Caco-2 (cell line): ENCODE data around the gene DMAC2. TPM values are rescaled to one million over a fixed set of nuclear protein-coding genes. Genes with fewer than 3 reads are reported as not detected.
A peak's percentile ranks its signal among the peaks of the same experiment; 100 is the strongest.

Experiments used
- BruUV-seq: library from RNA; stranded (reverse); fragments of 400-500 nt; replicated peaks from 2 replicates; lab custom pipeline; 2021; lab: Mats Ljungman, UMichigan
- CTCF ChIA-PET: fragments of 300-600 bp; sonication (Branson Sonifier 250); formaldehyde crosslinking; loops from one replicate; lab custom pipeline; 2022; ENCODE audit warnings: antibody characterized with exemption; lab: Charles Lee
- POLR2A ChIA-PET: fragments of 300-600 bp; sonication (Branson Sonifier 250); formaldehyde crosslinking; loops from one replicate; lab custom pipeline; 2022; ENCODE audit warnings: antibody characterized with exemption; lab: Charles Lee
- DNase-seq, 2 experiments: peaks; one replicate each; pipeline versions ENCODE4 v3.0.0 to v3.0.0-alpha.2; 2020 to 2022
- H3K27me3 ChIP-seq: replicated peaks from 2 replicates; pipeline ENCODE4 v1.6.0; 2011; ENCODE audit warnings: low read length; ENCODE audit not compliant: control insufficient read depth, insufficient read depth
- H3K36me3 ChIP-seq: 2 replicates; pipeline ENCODE4 v1.5.1; 2011; ENCODE audit warnings: low read length; ENCODE audit not compliant: control insufficient read depth, insufficient read depth
- H3K4me1 ChIP-seq: fragments of 250-450 bp; sonication (Bioruptor Pico); 2 replicates; pipeline ENCODE4 v1.5.1; 2020; ENCODE audit warnings: mild to moderate bottlenecking
- H3K4me3 ChIP-seq: 2 replicates; pipeline ENCODE4 v1.5.1; 2011; ENCODE audit warnings: low read depth, mild to moderate bottlenecking, control low read depth, low read length
- H3K9me3 ChIP-seq: fragments of 250-450 bp; sonication (Bioruptor Pico); 2 replicates; pipeline ENCODE4 v1.5.1; 2020; ENCODE audit warnings: mild to moderate bottlenecking, moderate library complexity
- H3K27ac Mint-ChIP-seq: one replicate; pipeline ENCODE4 v1.8.0; 2022; ENCODE audit warnings: mixed read lengths; ENCODE audit not compliant: unreplicated experiment
- H3K27me3 Mint-ChIP-seq: one replicate; pipeline ENCODE4 v1.8.0; 2022; ENCODE audit warnings: mixed read lengths; ENCODE audit not compliant: insufficient read depth, unreplicated experiment
- H3K36me3 Mint-ChIP-seq: one replicate; pipeline ENCODE4 v1.8.0; 2022; ENCODE audit warnings: mild to moderate bottlenecking, mixed read lengths; ENCODE audit not compliant: insufficient read depth, unreplicated experiment
- H3K4me1 Mint-ChIP-seq: one replicate; pipeline ENCODE4 v1.8.0; 2022; ENCODE audit warnings: low read depth, mixed read lengths; ENCODE audit not compliant: unreplicated experiment
- H3K4me3 Mint-ChIP-seq: one replicate; pipeline ENCODE4 v1.8.0; 2022; ENCODE audit warnings: mild to moderate bottlenecking, moderate library complexity, mixed read lengths; ENCODE audit not compliant: unreplicated experiment
- H3K9me3 Mint-ChIP-seq: one replicate; pipeline ENCODE4 v1.8.0; 2022; ENCODE audit warnings: mixed read lengths; ENCODE audit not compliant: unreplicated experiment
- CTCF ChIP-seq, 2 experiments: fragments of 200-600 bp in 1 of 2; IDR thresholded peaks; 1 replicate in 1 of 2; 2 replicates in 1 of 2; pipeline versions ENCODE4 v1.5.1 to v1.8.0; 2011 to 2022; ENCODE audit warnings: antibody characterized with exemption in 1 of 2, control low read depth in 1 of 2, inconsistent platforms in 1 of 2, low read depth in 1 of 2, low read length in 1 of 2, mild to moderate bottlenecking in 1 of 2, moderate library complexity in 1 of 2; ENCODE audit not compliant: insufficient read depth in 1 of 2, severe bottlenecking in 1 of 2, unreplicated experiment in 1 of 2
- intact Hi-C: fragments of 100-400 bp; cut with micrococcal nuclease; formaldehyde crosslinking; loops from one replicate; pipeline ENCODE4 v1.10.0; 2022; ENCODE audit not compliant: unreplicated experiment
- total RNA-seq: library from RNA; stranded (reverse); gene quantifications from 2 replicates; pipeline ENCODE4 v1.2.3, GENCODE V29; 2022

DMAC2 gene
- total RNA-seq, 1 experiment from 2014 or later: 75.9 TPM

DNA sequence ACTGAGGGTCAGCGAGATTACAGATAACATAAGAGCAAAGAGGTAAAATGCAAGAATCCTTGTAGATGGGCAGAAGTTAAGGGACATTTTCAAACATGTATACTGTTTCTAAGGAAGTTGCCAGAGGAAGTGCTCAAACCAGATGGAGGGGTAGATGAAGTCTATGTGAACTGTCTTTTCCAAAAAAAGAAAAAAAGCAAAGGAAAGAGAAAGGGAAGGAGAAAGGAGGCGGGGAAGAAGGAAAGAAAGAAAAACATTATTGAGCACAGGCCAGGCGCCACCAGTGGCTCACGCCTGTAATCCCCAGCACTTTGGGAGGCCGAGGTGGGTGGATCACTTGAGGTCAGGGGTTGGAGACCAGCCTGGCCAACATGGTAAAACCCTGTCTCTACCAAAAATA is 5.3 kb downstream of the DMAC2 start:
- intact Hi-C loops: no loop called here
- ChIA-PET CTCF (no interaction called here), POLR2A (no interaction called here)
- DNase-seq: no peak
- H3K9me3 ChIP-seq: no peaks in the 10 kb centered on the region
- no peak overlapping the region for H3K4me3 ChIP-seq
- H3K9me3 Mint-ChIP-seq: no peaks in the 10 kb centered on the region
- no peak overlapping the region for H3K27ac Mint-ChIP-seq
- H3K36me3 Mint-ChIP-seq: peaks cover 22% of the 10 kb centered on the region
- no peaks in the 10 kb centered on the region for H3K4me1 ChIP-seq
- peaks cover 1% of the 10 kb centered on the region for H3K36me3 ChIP-seq
- no peak for TF ChIP-seq CTCF (IDR thresholded peaks at IDR 0.05; ENCODE audit: insufficient read depth in 1 of 2, low read depth in 1 of 2, low read length in 1 of 2, severe bottlenecking in 1 of 2, unreplicated experiment in 1 of 2)
- no peaks in the 10 kb centered on the region for H3K27me3 Mint-ChIP-seq
- peaks cover 6% of the 10 kb centered on the region for H3K4me1 Mint-ChIP-seq
- no peak overlapping the region for H3K4me3 Mint-ChIP-seq
- BruUV-seq: no TSS peak
- no peaks in the 10 kb centered on the region for H3K27me3 ChIP-seq

DNA sequence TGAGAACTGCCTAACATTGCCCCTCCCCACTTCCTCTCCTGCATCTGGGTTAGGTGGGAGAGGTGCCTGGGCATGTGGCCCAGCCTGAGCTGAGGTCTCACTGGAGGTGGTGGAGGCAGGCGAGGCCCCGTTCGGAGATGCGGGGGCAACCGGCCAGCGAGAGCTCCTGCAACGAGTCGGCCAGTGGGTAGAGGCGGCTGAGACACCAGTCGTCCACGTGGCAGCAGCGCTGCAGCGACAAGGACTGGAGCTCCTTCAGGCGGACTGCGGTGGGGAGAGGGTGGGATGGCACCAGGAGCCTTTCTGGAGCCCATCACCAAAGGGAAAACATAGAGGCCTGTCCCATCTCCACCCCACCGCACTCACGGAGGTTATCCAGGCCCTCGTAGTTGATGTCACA is 6.5 kb downstream of the DMAC2 start:
- Histone ChIP-seq H3K27me3 (no peaks in the 10 kb centered on the region), H3K4me1 (no peaks in the 10 kb centered on the region), H3K36me3 (no peaks in the 10 kb centered on the region; the same call in none of the 2 replicates), H3K4me3 (no peak overlapping the region), H3K9me3 (no peaks in the 10 kb centered on the region)
- Mint-ChIP-seq H3K9me3 (no peaks in the 10 kb centered on the region), H3K36me3 (peaks cover 22% of the 10 kb centered on the region), H3K27me3 (no peaks in the 10 kb centered on the region), H3K4me1 (peaks cover 4% of the 10 kb centered on the region), H3K27ac (no peak overlapping the region), H3K4me3 (no peak overlapping the region)
- CTCF ChIA-PET: interaction anchor here (0.6 kb wide), 1 partner anchor 108 kb away, joined by 3 read pairs; no protein-coding TSS in a partner anchor
- TF ChIP-seq CTCF (IDR thresholded peaks at IDR 0.05; ENCODE audit: insufficient read depth in 1 of 2, low read depth in 1 of 2, low read length in 1 of 2, severe bottlenecking in 1 of 2, unreplicated experiment in 1 of 2): no peak
- DNase-seq: no peak
- BruUV-seq: no TSS peak
- POLR2A ChIA-PET: no interaction called here
- intact Hi-C loops: no loop called here

GRCh38 chr19:41431426-41432386 is 8.0 kb downstream of the DMAC2 start:
- no peak overlapping the region for H3K4me3 Mint-ChIP-seq
- H3K36me3 Mint-ChIP-seq: peaks cover 17% of the 10 kb centered on the region
- POLR2A ChIA-PET: interaction anchor here (0.6 to 1.5 kb wide), 3 partner anchors 8 to 510 kb away, joined by 5 to 7 read pairs (median 6); partner anchors contain the start of genes B9D2 and DMAC2
- CTCF ChIA-PET: interaction anchor here (0.8 to 1.7 kb wide), 6 partner anchors 8 to 132 kb away, joined by 3 to 8 read pairs (median 5); partner anchors contain the start of genes B9D2 and DMAC2
- H3K36me3 ChIP-seq: no peaks in the 10 kb centered on the region; the same call in 1 of the 2 replicates
- H3K9me3 Mint-ChIP-seq: no peaks in the 10 kb centered on the region
- H3K4me1 Mint-ChIP-seq: peaks cover 18% of the 10 kb centered on the region
- intact Hi-C loops: loop anchor here (1.0 kb wide), 2 partner anchors 22 to 90 kb away; no protein-coding TSS in a partner anchor
- H3K9me3 ChIP-seq: no peaks in the 10 kb centered on the region
- no peaks in the 10 kb centered on the region for H3K27me3 ChIP-seq
- H3K27me3 Mint-ChIP-seq: no peaks in the 10 kb centered on the region
- DNase-seq: peak in 1 of 2 experiments; percentile 55
- peaks cover 10% of the 10 kb centered on the region; the same call in 1 of the 2 replicates for H3K4me1 ChIP-seq
- TSS peak; percentile 31 for BruUV-seq
- H3K27ac Mint-ChIP-seq: no peak overlapping the region
- peak; percentile 50 to 66 for TF ChIP-seq CTCF (IDR thresholded peaks at IDR 0.05; ENCODE audit: insufficient read depth in 1 of 2, low read depth in 1 of 2, low read length in 1 of 2, severe bottlenecking in 1 of 2, unreplicated experiment in 1 of 2)
- no peak overlapping the region for H3K4me3 ChIP-seq
